Stimulated activated CD4-positive, alpha-beta T cell treated with anti-CD3 and anti-CD28 coated beads, TNF-alpha, amount 100 ng/mL, for 1 hour (primary cell): ENCODE data around the gene PTPRN2.

Experiments used
- DNase-seq, 3 donors: peaks; one replicate each; pipeline ENCODE4 v3.0.0-alpha.2; 2020; ENCODE audit warnings: low read depth in 3 of 3, low spot score in 1 of 3

The PTPRN2 gene

DNA sequence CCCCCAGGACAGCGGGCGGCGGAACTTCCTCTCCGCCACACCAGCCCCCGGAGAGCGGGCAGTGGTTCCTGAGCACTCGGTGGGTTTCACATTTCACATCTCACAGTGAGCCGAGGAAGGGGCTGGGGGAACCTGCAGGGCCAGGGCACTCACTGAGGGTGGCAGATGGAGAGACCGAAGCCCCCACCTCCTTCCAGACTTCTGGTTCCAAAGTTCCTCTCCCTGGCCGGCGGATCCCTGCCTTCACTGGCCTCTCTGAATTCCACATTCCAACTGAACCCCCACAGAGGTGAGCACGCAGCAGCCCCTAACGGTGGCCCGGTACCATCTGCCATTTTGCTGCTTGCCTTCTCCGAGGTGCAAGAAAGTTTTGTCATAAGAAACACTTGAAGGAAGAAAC is 461.0 kb downstream of the PTPRN2 start:
- no peak for DNase-seq

DNA sequence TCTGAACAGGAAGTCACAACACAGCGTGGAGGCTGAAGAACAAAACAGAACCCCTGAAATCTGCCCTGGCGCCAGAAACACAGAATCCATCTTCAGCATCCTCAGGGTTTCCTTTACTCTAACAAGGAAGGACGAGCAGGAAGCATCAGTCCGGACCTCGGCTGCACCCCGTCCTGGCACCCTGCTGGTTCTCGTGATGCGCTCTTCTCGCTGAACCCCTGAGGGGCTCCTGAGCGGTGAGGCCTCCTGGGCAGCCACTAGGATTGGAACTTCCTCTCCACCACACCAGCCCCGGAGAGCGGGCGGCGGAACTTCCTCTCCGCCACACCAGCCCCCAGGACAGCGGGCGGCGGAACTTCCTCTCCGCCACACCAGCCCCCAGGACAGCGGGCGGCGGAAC is 461.9 kb downstream of the PTPRN2 start:
- DNase-seq: no peak

DNA sequence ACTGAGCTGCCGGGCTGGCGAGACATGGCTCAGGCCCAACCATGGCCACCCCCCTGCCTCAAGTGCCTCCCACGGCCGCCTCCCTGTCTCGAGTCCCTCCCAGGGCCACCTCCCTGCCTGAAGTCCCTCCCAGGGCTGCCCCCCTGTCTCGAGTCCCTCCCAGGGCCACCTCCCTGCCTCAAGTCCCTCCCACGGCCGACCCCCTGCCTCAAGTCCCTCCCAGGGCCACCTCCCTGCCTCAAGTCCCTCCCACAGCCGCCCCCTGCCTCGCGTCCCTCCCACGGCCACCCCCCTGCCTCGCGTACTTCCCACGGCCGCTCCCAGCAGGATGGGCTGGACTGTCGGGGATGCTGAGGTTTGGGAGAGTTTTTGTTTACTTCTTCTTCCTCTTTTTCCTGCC is 462.5 kb downstream of the PTPRN2 start:
- no peak for DNase-seq

DNA sequence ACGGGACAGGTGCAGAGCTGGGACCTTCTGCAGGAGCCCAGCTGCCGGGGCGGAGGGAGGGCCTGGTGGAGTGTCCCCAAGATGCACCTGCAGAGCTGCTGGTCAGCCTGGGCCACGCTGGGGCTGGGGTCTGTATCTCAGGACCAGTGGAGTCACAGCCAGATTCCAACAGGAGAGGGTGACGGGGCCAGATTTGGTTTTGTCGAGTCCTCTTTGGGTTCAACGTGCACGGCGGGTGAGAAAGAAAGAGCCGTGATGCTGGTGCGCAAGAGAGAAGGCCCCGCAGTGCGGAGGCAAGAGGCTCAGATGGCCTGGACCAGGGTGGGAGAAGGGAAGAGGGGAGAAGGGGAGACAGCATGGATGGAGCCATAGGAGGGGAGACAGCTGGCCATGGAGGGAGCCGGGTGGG is 462.9 kb downstream of the PTPRN2 start:
- no peak for DNase-seq

DNA sequence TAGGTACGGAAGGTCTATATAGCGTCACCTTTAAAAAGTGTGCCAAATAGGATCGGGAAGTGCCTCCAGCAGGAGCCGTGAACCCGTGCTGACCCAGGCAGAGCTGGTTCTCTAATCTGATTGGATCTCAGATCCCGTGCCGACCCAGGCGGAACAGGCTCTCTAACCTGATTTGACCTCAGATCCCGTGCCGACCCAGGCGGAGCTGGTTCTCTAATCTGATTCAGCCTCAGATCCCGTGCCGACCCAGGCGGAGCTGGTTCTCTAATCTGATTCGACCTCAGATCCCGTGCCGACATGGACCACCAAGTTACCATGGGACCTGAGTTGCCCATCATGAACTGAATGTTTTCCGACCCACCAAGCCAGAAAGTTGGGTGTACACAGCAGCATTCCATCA is 463.9 kb downstream of the PTPRN2 start:
- DNase-seq: no peak

DNA sequence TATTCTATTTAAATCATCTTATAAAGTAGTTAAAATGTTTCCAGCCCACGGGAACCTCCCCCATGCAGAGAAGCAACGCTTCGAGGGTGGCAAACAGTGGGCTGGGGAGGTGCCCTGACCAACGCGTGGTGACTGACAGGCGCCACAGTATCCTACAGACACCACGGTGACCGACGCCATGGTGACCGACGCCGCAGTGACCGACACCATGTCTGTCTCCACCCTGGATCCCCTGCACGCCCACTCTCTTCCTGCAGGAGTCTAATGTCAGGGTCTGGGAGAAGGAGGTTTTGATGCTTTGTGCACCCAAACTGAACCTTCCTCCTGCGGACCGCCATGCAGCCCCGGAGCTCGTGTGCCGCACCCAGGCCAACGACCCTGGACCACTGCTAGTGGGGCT is 464.4 kb downstream of the PTPRN2 start:
- no peak for DNase-seq

DNA sequence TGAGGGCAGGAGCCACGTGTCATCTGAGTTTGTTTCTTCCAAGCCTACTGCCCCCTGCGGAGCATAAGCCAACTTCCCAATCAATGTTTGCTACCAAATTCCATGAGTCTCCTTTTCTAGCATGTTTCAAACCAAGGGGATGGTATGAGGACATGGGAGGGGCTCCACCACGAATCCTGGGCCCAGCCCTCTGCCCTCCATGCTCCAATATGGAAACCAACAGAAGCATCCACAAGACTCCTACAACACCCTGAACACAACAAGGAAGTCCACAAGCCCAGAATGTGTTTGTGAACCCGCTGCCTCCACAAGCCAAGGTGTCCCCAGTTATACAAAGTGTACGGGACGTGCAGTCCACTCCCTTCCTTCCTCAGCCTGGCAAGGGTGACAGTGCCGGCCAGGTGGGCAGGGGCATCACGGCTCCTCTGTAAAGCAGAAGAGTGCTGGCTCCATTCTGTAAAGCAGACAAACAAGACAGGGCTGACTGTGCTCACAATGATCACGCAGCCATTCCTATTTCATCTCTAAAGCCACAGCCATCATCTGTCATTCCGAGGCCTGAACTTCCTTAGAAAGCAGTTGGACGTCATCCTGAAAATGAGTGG is 466.1 kb downstream of the PTPRN2 start:
- DNase-seq: no peak

DNA sequence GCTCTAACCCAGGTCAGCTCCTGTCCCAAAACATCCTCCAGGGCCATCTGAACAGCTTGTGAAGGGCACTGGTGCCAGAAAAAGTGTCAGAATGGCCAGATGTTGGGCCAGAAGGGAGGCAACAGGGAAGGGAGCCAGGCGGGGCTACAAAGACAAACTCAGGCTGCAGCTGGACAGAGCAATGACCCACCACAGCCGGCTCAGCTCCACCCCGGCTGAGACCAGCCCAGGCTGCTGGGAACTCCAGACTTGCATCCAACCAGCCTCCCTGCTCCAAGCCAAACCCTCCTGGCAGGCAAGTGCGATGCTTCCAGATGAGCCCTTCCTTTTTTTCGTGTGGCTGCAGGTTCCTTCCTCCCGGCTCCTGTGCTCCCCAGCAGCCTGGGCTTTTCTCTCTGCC is 466.9 kb downstream of the PTPRN2 start:
- no peak for DNase-seq

DNA sequence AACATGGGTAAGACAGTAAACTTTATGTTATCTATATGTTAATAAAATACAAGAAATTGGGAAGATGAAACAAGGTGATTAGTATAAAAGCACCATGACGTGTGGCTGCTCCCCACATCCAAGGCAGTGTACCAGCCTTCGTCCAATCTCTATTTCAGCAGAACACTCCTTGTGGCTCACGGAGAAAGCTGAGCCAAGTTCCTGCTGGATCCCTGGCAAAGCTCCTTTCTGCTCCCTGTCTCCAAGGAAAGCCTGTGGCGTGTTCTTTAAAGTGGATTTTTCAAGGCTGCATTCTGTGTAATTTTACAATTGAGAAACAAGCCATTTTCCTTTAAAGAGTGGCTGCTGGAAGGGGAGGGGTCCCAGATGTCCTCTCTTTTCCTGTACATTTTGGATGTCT is 467.3 kb downstream of the PTPRN2 start:
- DNase-seq: no peak

DNA sequence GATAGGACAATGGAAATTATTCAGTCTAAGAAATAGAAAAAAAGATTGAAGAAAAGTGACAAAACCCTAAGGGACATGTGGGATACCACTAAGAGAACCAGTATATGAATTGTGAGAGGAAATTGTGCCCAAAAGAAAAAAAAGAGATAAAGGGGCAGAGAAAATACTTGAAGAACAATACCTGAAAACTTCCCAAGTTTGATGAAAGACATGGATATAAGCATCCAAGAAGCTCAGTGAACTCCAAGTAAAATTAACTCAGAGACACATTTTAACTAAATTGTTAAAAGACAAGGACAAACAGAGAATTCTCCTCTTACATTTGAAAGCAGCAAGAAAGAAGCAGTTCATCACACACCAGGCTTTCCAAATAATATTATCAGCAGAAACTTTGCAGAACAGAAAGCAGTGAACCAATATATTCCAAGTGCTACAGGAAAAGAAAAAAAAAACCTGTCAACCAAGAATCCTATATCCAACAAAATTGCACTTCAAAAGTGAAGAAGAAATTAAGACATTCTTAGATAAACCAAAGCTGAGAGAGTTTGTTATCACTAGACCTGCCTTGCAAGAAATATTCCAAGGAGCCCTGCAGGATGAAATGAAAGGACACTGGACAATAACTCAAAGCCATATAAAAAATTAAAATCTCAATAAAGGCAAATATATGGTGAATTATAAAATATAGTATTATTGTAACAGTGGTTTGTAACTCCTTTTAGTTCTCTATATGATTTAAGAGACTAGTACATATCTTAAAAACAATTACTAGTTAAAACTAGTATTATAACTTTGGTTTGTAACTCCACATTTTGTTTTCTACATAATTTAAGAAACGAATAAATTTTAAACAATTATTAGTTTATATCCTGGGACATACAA is 470.0 kb downstream of the PTPRN2 start:
- no peak for DNase-seq

DNA sequence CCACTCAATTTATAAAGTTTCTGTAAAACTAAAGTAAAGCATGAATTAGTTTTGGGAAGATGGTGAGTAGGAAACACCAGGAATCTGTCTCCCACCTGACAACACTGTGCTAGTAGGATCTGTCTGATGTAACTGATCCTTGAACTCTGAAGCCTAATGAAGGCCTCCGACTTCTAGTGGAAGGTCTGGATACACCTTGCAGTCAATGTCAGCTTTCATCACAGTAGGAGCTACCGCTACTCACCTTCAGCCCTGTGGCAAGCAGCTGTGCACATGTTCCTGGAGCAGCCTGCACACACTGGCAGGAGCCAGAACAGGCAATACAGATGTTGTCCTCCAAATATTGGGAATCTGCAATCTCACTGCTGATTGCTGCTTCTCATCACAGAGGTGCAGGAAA is 471.4 kb downstream of the PTPRN2 start:
- no peak for DNase-seq

DNA sequence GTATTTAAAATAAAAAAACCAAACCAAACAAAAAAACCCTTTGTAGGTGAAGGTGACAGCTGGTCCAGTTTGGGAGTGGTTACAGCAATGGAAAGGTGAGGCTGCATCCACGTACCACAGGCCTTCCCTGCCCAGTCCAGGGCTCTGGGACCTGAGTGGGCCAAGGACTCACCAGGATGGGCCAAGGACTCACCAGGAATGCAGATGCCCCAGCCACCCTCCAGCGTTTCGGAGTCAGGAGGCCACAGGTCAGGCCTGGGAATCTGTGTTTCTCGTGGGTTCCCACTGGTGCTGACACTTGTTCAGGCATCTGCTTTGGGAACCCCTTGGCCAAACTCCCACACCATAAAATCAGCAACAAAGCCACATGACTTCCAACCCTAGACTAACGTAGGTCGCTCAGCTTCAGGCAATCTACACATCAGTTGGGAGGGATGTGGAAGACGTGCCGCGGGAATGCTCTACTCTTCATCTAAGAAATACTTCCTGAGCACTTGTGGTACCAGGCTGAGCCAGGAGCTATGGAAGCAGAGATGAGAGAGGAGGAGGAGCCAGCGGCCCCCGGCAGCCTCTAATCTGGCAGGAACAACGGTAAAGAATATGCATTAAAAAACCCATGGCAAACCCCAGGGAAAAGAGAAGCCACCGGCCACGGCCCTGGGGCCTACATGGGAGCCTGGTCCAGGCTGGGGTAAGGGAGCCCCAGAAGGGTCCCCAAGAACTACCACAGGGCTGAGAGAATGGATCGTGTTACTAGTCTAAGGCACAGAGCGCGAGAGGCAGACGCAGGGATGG is 473.4 kb downstream of the PTPRN2 start:
- no peak for DNase-seq

DNA sequence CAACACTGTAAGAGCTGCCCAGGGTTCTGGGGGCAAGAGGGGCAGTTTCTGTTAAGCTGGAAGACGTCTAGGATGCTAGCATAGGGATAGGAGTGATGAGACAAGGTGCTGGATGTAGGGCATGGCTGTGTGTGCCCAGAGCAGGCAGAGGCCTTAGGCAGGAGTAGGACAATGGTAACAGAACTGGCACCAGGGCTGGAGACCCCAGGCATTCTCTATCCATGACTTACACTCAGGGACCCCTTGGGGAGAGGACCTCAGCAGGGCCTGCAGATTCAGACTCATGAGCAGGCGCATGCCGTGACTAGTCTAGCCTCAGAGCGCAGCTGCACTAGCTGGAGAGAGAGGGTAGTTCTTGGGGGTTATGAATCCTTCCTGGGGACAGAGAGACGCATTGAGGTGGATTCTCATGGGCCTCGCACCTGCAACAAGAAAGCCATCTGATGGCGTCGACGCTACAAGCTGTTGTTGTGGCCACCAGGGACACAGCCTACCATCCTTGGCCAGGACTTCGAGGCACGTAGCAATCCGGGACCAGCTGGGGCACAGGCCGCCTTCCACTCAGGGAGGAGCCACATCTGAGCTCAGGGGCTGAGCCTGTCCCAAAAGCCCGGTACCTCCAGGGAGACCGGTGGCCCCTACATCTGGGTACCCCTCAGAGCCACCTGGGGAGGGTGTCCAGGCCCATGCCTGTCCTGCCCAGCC is 474.1 kb downstream of the PTPRN2 start:
- DNase-seq: no peak

DNA sequence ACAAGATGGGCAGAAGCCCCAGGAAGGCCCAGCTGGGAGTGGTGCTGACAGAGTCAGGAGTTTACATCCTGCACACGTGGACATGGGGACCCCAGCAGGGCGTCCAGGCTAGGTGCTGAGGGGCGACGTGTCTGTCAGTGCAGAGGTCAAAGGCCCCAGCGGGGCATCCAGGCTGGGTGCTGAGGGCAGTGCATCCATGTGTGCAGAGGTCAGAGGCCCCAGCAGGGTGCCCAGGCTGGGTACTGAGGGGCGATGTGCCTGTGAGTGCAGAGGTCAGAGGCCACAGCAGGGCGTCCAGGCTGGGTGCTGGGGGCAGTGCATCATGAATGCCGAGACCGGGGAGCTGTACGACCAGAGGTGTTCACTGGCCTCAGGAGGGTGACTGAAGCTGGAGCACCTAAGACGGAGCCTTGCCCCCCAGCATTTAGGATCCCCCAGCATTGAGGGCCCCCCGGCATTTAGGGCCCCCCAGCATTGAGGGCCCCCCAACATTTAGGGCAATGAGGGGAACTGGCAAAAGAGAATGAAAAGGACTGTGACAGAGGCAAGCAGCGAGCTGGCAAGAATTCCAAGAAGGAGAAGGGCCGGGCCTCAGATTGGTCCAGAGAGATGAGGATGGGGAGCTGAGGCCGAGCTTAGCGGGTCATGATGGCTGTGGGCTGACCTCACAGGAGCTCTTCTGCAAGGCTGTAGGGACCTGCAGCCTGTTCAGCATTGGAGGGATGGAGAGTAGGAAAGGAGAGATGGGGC is 474.9 kb downstream of the PTPRN2 start:
- DNase-seq: no peak

DNA sequence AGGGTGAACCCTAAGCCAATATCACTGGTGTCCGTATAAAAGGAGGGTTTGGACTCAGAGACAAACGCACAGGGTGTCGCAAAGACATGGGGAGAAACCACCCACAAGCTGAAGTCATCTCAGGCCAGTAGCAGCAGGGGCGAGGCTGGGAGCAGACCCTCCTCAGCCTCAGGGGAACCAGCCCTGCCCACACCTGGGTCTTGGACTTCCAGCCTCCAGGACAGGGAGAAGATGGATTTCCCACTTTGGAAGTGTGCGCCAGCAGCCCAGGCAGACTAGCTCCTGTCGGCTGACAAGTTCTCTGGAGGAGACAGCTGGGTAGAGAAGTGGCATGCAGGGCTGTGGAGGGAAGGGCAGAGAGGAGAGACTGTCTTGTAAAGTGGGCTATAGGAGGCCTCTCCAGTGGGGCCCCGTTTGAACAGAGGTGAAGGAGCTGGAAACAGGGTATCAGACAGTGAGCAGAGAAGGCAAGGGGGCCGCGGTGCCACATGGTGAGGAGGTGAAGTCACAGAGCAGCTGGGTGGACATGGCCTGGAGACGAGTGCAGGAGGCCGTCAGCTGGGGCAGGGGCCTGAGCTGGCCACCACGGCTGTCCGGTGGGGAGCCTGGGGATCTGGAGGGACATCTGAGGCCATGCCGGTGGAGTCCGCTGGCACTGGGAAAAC is 475.6 kb downstream of the PTPRN2 start:
- no peak for DNase-seq

DNA sequence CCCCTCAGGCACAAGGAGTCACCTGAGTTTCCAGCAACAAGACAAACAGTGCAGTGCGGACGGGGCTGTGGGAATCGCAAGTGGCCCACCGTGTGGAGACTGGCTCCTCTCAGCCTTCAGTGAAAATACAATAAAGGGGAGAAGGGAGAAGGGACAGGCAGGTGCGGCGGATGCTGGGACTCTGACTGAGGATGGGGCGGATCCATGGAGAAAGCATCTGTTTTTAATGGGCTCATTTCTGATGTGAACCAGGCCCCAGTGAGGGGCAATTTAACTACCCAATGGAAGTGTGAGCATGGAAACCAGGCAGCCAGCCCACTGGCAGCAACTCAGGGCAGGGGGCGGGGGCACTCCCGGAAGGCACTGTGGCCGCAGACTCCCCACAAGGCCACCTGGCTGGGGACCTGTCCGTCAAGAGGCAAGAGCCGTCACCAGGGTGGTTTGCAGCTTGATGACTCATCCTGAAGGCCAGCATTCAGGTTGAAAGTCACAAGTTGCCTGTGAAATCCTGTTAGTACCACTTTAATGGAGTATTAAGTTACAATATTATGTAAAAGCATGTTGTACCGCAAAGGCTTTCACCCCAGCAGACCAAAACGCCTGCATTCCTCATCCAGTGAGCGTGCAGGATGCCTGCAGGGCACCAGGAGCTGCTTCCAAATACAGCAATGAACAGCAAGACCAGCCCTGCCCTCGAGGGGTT is 476.4 kb downstream of the PTPRN2 start:
- DNase-seq: no peak

DNA sequence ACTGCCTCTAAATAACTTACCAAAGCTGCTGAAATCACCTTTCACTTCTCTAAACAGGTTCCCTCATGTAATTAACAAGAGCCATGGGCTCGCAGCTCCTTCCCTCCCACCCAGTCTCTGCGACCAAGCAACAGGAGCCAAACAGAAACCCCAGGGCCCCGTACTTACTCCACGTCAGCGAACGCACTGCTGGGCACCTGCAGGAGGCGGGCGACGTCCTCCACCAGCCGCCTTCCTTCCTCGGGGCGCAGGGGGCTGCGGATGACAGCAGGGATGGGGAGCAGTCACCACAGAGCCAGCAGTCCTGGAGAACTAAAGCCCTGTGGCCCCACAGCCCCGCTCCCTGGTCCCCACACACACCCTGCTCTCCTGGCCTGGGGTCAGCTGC is 477.0 kb downstream of the PTPRN2 start:
- DNase-seq: no peak

DNA sequence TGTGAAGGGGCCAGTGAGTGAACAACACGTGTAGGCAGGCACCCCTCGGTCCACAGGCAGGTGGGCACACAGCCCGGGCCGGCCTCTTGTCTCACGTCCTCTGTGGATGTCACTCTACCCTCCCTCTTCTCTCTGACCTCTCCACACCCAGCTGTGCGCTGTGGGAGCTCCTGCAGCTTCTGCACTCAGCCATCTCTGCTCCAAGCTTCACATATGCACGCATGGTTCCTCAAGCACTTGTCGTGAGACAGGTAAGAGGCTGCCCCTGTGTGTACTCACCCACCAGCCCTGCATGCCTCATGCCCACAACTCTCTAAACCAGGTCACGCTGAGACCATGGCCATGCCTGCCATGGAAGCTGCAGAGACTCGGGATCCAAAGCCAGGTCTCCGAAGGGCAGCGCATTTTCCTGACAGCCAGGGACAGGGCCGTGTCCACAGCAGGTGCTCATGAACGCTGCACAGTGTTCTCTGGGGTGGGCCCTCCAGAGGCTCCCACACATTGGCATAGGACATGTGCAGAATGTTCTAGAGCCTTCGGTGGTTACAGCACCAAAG is 477.5 kb downstream of the PTPRN2 start:
- DNase-seq: no peak

DNA sequence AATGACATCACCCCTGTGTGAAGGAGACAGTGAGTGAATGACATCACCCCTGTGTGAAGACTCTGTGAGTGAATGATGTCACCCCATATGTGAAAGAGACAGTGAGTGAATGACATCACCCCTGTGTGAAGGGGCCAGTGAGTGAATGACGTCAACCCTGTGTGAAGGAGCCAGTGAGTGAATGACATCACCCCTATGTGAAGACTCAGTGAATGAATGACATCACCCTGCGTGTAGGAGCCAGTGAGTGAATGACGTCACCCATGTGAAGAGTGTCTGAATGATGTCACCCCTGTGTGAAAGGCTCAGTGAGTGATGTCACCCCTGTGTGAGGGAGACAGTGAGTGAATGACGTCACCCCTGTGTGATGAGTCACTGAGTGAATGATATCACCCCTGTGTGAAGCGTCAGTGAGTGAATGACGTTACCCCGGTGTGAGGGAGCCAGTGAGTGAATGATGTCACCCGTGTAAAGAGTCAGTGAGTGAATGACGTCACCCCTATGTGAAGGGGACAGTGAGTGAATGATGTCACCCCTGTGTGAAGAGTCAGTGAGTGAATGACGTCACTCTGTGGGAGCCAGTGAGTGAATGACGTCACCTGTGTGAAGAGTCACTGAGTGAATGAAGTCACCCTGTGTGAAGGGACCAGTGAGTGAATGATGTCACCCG is 478.1 kb downstream of the PTPRN2 start:
- no peak for DNase-seq
